Testis (tissue), 2 donors: ENCODE measurements around the gene TBC1D22A.

Source experiments
- CTCF ChIP-seq, 3 experiments: fragments of 450-650 bp in 2 of 3; fragments of 200-600 bp in 1 of 3; sonication (generic) in 1 of 3; IDR thresholded peaks; one replicate each; pipeline ENCODE4 v1.5.1; 2016 to 2019; ENCODE audit warnings: antibody characterized with exemption in 3 of 3, mild to moderate bottlenecking in 2 of 3, moderate library complexity in 1 of 3
- POLR2A ChIP-seq: fragments of 450-650 bp; IDR thresholded peaks from one replicate; pipeline ENCODE4 v1.6.1; 2017; ENCODE audit warnings: antibody characterized with exemption, mild to moderate bottlenecking, moderate library complexity

- no peak for TF ChIP-seq CTCF (IDR thresholded peaks at IDR 0.05)
- TF ChIP-seq POLR2A = no peak
Measured at GRCh38 chr22:47136050-47136449, 373.6 kb downstream of the TBC1D22A start.
